RWPE2 (cell line): ENCODE results near the gene FAIM2.

Source experiments
- ATAC-seq: fragments of 200-7000 bp; cut with Tn5 transposase; 3 replicates; pipeline ENCODE4 v1.9.1; 2021; ENCODE audit warnings: low read depth
- DNase-seq: peaks from one replicate; pipeline ENCODE4 v3.0.0-alpha.2; 2020; ENCODE audit warnings: low spot score
- H3K27ac ChIP-seq: fragments of 450-650 bp; 2 replicates; pipeline ENCODE4 v1.5.1; 2017; ENCODE audit warnings: mild to moderate bottlenecking; ENCODE audit not compliant: poor library complexity, severe bottlenecking
- H3K27me3 ChIP-seq: fragments of 250-450 bp; sonication (Bioruptor Pico); 2 replicates; pipeline ENCODE4 v1.5.1; 2021; ENCODE audit warnings: mild to moderate bottlenecking, moderate library complexity; ENCODE audit not compliant: insufficient read depth, poor library complexity, severe bottlenecking
- H3K36me3 ChIP-seq: fragments of 250-450 bp; sonication (Bioruptor Pico); 2 replicates; pipeline ENCODE4 v1.5.1; 2020; ENCODE audit warnings: low read depth, mild to moderate bottlenecking, moderate library complexity
- H3K4me1 ChIP-seq: fragments of 250-450 bp; sonication (Bioruptor Pico); 2 replicates; pipeline ENCODE4 v1.5.1; 2021; ENCODE audit warnings: mild to moderate bottlenecking, moderate library complexity; ENCODE audit not compliant: insufficient read depth, poor library complexity, severe bottlenecking
- H3K4me3 ChIP-seq: fragments of 250-450 bp; sonication (Bioruptor Pico); 2 replicates; pipeline ENCODE4 v1.5.1; 2021; ENCODE audit warnings: mild to moderate bottlenecking, moderate library complexity; ENCODE audit not compliant: severe bottlenecking
- H3K9me3 ChIP-seq: fragments of 250-450 bp; sonication (Bioruptor Pico); 2 replicates; pipeline ENCODE4 v1.5.1; 2021; ENCODE audit warnings: mild to moderate bottlenecking, moderate library complexity; ENCODE audit not compliant: severe bottlenecking
- CTCF ChIP-seq: fragments of 450-650 bp; IDR thresholded peaks from one replicate; pipeline ENCODE4 v1.5.1; 2017; ENCODE audit warnings: mild to moderate bottlenecking, moderate library complexity; ENCODE audit not compliant: poor library complexity, severe bottlenecking

Gene FAIM2

GRCh38 chr12:49823350-49823749, 80.3 kb downstream of the FAIM2 start:
- no peak overlapping the region for H3K27ac ChIP-seq
- no peak overlapping the region for H3K4me3 ChIP-seq
- DNase-seq (no peak), ATAC-seq (no peak)
- H3K9me3 ChIP-seq: no peaks in the 10 kb centered on the region
- no peak for TF ChIP-seq CTCF
- H3K4me1 ChIP-seq: peaks cover 14% of the 10 kb centered on the region
- peaks cover 4% of the 10 kb centered on the region for H3K36me3 ChIP-seq
- no peaks in the 10 kb centered on the region for H3K27me3 ChIP-seq

- H3K9me3 ChIP-seq: no peaks in the 10 kb centered on the region
- H3K4me3 ChIP-seq: no peak overlapping the region
- peaks cover 7% of the 10 kb centered on the region for H3K36me3 ChIP-seq
- no peaks in the 10 kb centered on the region for H3K27me3 ChIP-seq
- H3K27ac ChIP-seq: no peak overlapping the region
- DNase-seq (no peak), ATAC-seq (no peak)
- TF ChIP-seq CTCF: no peak
- peaks cover 10% of the 10 kb centered on the region for H3K4me1 ChIP-seq
Measured at GRCh38 chr12:49821373-49822287, 82.1 kb downstream of the FAIM2 start.

GRCh38 chr12:49819786-49820185, 83.9 kb downstream of the FAIM2 start:
- no peak overlapping the region for H3K4me3 ChIP-seq
- H3K27ac ChIP-seq: no peak overlapping the region
- H3K4me1 ChIP-seq: peaks cover 1% of the 10 kb centered on the region
- no peak for DNase-seq
- no peak for ATAC-seq
- H3K9me3 ChIP-seq: no peaks in the 10 kb centered on the region
- H3K27me3 ChIP-seq: no peaks in the 10 kb centered on the region
- H3K36me3 ChIP-seq: peaks cover 15% of the 10 kb centered on the region
- TF ChIP-seq CTCF: no peak

- Histone ChIP-seq H3K27me3 (no peaks in the 10 kb centered on the region), H3K36me3 (peaks cover 17% of the 10 kb centered on the region), H3K4me3 (no peak overlapping the region), H3K4me1 (no peaks in the 10 kb centered on the region), H3K9me3 (no peaks in the 10 kb centered on the region), H3K27ac (no peak overlapping the region)
- no peak for TF ChIP-seq CTCF
- DNase-seq: no peak
- ATAC-seq: no peak
Measured at GRCh38 chr12:49818241-49818895, 85.3 kb downstream of the FAIM2 start.
